Measurements from ENCODE around the gene SGMS1.
"Not testable (repeated sequence)": the region's sequence is repeated elsewhere in the genome, so short reads cannot be mapped to it uniquely, and the experiment has no call there.

The SGMS1 gene

GRCh38 chr10:50536617-50537240, 87.0 kb downstream of the SGMS1 start:
- DNase-seq (ENCODE audit: low read depth in 2 of 2), result no peak

- DNase-seq (ENCODE audit: low read depth in 2 of 2), result not testable (repeated sequence)
These were observed 88.9 kb downstream of the SGMS1 start for GRCh38 chr10:50534748-50535376.

GRCh38 chr10:50533296-50533695, 90.5 kb downstream of the SGMS1 start:
- no peak for DNase-seq (ENCODE audit: low read depth in 2 of 2)

DNA sequence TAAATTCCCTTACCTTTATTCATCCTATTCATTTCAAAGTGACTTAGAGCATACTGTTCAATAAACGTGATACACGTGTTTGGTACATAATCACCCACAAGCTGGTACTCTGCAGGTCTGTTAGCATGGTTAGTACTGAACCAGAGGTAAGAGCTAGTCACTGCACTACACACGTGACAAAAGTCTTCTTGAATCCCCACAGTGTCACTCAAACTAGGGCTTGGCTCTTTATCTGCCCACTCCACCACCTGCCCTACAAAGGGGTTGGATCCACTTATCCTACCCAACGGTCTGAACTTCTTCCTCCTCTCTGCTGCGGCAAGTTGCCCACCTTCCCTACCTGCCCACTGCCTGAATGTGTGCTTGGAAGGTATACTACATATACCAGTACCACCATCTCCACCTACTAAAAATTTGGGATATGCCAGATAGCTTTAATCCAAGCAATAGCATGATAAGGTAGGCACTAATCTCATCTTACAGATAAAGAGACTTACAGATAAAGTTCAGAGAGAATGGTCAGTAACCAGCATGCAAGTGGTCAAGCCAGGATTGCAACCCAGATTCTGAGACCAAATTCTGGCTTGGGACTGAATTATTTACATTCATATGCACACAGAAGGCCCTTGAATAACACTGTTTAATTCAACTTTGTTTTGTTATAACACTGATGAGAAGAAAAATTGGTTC, 92.2 kb downstream of the SGMS1 start:
- no peak for DNase-seq (ENCODE audit: low read depth in 2 of 2)

GRCh38 chr10:50529660-50530059, 94.1 kb downstream of the SGMS1 start:
- no peak for DNase-seq (ENCODE audit: low read depth in 2 of 2)

DNA sequence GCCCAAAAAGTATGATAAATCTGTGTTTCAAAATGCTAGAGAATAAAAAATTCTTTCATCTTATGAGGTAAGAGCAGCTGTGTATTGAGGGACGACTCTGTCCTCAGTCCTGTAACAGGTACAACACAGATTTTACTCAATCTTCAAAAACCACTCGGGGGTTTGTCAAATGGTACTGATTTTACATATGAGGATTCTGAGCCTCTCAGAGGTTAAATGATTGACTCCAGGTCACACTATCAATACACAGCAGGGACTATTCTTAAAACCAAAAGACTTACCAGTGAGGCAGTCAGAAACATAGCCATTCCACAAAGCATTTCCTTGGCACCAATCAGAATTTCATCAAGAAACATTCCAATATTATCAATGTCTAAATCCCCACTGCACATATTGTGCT, 95.5 kb downstream of the SGMS1 start:
- no peak for DNase-seq (ENCODE audit: low read depth in 2 of 2)

GRCh38 chr10:50527442-50528043, 96.2 kb downstream of the SGMS1 start:
- DNase-seq (ENCODE audit: low read depth in 2 of 2), result no peak

DNA sequence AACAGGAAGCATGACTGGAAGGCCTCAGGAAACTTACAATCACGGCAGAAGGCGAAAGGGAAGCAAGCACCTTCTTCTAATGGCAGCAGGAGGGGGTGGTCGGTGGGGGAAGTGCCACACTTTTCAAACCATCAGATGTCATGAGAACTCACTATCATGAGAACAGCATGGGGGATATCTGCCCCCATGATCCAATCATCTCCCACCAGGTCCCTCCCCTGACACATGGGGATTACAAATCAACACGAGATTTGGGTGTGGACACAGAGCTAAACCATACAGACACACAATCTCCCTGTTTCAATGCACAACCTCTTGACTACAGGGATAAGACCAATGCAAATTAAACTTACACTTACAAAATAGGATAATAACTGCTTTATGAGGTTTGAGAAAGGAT, 97.6 kb downstream of the SGMS1 start:
- DNase-seq (ENCODE audit: low read depth in 2 of 2), result no peak

- DNase-seq (ENCODE audit: low read depth in 2 of 2), result no peak
These were observed 100.4 kb downstream of the SGMS1 start for GRCh38 chr10:50523357-50523756.

DNA sequence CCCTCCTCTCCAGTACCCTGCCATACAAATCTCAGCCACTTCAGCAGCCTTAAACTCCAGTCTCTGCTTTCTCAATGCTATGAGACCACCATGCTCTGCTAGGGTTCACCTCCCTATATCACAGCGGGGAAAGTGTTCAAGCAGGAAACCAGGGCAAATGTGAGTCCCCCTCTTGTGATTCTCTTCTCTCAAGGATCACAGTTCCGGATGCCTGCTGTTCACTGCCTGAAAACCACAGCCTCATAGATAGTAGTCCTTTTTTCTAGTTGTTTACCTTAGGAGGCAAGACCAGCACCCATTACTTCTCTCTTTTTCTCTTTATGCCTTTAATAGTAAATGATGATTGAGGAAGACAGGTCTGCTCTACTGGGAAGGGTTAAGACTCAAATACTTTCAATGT, 100.8 kb downstream of the SGMS1 start:
- DNase-seq (ENCODE audit: low read depth in 2 of 2), result no peak

GRCh38 chr10:50520115-50520514, 103.6 kb downstream of the SGMS1 start:
- no peak for DNase-seq (ENCODE audit: low read depth in 2 of 2)

DNA sequence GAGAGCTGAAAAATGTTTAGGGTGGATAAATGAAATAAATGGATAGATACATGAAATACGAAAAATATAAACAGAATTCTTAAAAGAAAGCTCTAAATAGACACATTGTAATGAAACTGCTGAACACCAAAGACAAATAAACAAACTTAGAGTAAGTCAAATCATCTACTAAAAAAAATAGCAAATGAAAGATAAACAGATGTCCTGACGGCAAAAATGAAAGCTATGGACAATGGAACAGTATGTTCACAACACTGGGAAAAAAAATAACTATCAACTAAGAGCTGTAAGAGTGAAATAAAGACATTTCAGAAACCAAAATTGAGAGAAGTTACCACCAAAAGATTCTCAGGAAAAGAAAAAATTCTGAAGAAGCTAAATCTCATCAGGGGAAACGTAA, 106.1 kb downstream of the SGMS1 start:
- no peak for DNase-seq (ENCODE audit: low read depth in 2 of 2)

DNA sequence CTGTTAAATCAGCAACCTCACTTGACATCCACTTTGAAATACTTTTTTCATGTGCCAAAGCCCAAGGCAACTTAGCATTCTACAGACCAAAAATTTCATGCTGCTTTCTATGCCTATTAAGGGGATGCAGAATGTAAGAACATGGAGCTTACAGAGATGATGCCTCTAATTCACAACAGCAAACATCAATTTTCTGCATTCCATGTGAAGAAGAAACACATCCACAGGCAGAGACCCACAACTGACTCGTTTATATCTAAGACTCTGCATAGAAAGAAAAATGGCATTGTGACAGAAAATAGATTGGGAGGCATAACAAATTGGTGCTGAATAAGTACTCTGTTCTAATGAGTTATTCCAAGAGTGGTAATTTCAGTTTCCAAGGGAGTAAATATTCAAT, 107.6 kb downstream of the SGMS1 start:
- no peak for DNase-seq (ENCODE audit: low read depth in 2 of 2)

- no peak for DNase-seq (ENCODE audit: low read depth in 2 of 2)
These were observed 108.3 kb downstream of the SGMS1 start for GRCh38 chr10:50515420-50515819.

- no peak for DNase-seq (ENCODE audit: low read depth in 2 of 2)
These were observed 108.8 kb downstream of the SGMS1 start for GRCh38 chr10:50514995-50515394.

DNA sequence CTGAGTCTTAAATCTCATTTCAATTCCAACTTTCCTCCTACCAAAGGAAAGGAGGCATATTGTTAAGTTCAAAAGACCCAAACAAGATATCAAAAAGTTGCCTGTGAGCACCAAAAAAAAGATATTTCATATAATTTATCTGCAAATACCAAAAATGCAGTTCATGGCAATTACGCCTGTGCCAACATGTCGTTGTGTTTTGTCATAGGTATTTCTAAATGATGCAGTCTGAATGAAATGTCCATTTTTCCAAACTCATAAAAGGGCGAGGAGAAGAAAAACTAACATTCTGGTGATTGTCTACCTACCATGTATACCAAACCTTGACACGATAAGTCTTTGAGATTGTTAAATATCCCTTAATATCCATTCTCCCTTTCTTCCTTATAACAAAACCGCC, 109.8 kb downstream of the SGMS1 start:
- no peak for DNase-seq (ENCODE audit: low read depth in 2 of 2)

GRCh38 chr10:50512743-50513416, 110.9 kb downstream of the SGMS1 start:
- no peak for DNase-seq (ENCODE audit: low read depth in 2 of 2)

DNA sequence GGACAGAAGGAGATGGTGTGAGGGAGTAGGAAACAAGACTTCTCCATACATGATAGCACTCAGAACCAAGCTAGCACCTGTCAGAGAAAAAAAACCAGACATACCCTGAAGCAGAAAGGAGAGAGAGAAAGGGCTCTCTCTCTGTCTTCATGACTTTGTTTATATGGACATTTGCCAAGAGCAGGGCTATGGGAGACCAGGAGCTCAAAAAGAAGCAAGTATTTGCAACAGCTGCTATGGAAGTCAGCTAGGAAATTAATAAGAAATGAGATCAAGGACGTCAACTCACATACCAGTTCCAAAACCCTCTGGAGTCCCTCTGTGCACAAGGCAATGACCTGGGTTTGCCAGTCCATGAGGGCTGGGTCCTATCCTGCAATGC, 111.6 kb downstream of the SGMS1 start:
- DNase-seq (ENCODE audit: low read depth in 2 of 2), result no peak

DNA sequence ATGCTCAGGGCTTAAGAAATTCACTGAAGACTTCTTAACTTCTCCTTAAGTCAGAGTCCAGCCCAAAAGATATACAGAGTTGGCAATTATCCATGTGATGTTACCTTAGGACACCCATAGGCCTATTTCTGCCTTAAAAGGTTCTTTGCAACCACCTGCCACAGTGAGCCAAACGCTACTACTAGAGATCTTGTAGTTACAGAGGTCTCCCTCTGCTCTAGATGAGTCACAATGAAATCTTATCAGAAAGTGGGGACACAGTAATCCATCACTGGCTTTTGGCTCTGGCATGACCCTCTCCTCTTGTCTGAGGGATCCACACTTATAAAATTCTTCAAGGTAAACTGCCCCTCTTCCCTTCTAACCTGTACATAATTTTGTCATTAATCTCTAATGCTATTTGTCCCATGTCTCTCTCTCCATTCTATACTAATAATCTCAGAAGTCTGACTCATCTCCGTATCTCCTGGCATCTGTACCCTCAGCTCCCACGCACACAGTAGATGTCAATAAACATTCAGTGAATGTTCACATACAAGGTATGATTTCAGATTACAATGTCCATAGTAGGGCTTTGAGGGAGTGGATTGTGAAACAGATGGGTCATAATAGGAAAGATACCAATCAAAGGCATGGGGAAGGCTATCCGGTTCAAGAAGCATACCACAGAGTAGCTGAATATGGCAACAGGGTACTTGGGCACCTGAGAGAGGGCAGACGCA, 112.1 kb downstream of the SGMS1 start:
- no peak for DNase-seq (ENCODE audit: low read depth in 2 of 2)

DNA sequence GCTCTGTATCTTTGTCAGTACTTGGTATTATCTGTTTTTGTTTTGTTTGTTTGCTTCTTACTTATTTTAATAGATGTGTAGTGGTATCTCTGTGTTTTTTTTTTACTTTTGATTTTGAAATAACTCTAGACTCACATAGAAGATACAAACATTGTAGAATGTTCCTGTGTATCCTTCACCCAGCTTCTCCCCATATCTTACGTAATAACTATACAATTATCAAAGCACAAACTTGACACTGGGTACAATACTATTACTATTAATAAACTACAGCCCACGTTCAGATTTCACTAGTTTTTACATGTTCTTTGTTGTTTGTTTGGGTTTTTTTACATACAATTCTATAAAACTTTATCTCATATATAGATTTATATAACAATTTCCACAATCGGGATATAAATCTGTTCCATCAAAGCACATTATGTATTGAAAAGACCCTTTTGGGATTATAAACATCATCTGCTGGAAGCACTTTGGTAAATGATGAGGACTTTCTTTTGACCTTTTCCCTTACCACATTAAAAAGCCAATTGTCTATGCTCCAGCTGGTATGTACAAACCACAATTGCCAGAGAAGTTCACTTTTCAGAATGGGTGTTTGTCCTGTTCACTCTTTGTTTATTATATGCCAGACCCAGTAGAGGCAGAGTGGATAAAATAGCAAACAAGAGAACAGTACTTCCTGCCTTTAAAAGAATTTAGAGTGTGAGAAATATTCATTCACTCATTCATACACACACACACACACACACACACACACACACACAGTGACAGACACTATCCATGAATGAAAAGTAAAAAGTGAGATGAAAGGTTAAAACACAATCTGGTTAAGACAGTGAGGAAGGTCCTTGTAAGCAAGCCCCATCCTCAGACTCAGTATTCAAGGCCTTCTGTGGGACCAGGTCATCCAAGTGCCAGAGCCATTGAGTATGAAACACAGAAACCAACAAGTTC, 113.0 kb downstream of the SGMS1 start:
- no peak for DNase-seq (ENCODE audit: low read depth in 2 of 2)

Measured in stimulated activated CD4-positive, alpha-beta T cell treated with anti-CD3 and anti-CD28 coated beads, Interleukin-15, amount 100 ng/mL, for 48 hours (primary cell).